Activated CD4-positive, alpha-beta T cell treated with anti-CD3 and anti-CD28 coated beads for 48 hours (primary cell): Measurements from ENCODE around the gene FLAD1.

Experiments used
- DNase-seq: peaks from one replicate; pipeline ENCODE4 v3.0.0-alpha.2; 2020

Gene FLAD1

GRCh38 chr1:155005076-155006011 lies 22.2 kb downstream of the FLAD1 start:
- no peak for DNase-seq

- DNase-seq: peak; percentile 56
These were observed 23.5 kb downstream of the FLAD1 start for GRCh38 chr1:155006601-155007101.

- no peak for DNase-seq
These were observed 24.2 kb downstream of the FLAD1 start for GRCh38 chr1:155007251-155007828.

- peak; percentile 89 for DNase-seq
These were observed 25.1 kb downstream of the FLAD1 start for GRCh38 chr1:155008015-155008941.

- peak; percentile 51 for DNase-seq
These were observed 26.1 kb downstream of the FLAD1 start for GRCh38 chr1:155009221-155009711.

- DNase-seq: no peak
These were observed 26.6 kb downstream of the FLAD1 start for GRCh38 chr1:155009742-155010141.

- DNase-seq: no peak
These were observed 27.2 kb downstream of the FLAD1 start for GRCh38 chr1:155010211-155010918.

GRCh38 chr1:155011004-155011416 lies 27.9 kb downstream of the FLAD1 start:
- no peak for DNase-seq

- DNase-seq: no peak
These were observed 28.4 kb downstream of the FLAD1 start for GRCh38 chr1:155011437-155012025.

- peak; percentile 69 for DNase-seq
These were observed 28.9 kb downstream of the FLAD1 start for GRCh38 chr1:155012026-155012546.

GRCh38 chr1:155012776-155013602 lies 29.8 kb downstream of the FLAD1 start:
- DNase-seq: no peak

- no peak for DNase-seq
These were observed 30.5 kb downstream of the FLAD1 start for GRCh38 chr1:155013632-155014031.

- no peak for DNase-seq
These were observed 31.8 kb downstream of the FLAD1 start for GRCh38 chr1:155014709-155015508.

- DNase-seq: no peak
These were observed 32.5 kb downstream of the FLAD1 start for GRCh38 chr1:155015527-155016230.

GRCh38 chr1:155016231-155016831 lies 33.2 kb downstream of the FLAD1 start:
- DNase-seq: no peak

- DNase-seq: peak; percentile 96
These were observed 34.1 kb downstream of the FLAD1 start for GRCh38 chr1:155017041-155017945.

- no peak for DNase-seq
These were observed 34.8 kb downstream of the FLAD1 start for GRCh38 chr1:155017946-155018316.
